KMS-11 (cell line): Measurements from ENCODE around the gene NSF.

ENCODE experiments used
- H2AFZ ChIP-seq: fragments of 200-600 bp; sonication (generic); 2 replicates; pipeline ENCODE4 v1.6.1; 2016; ENCODE audit warnings: antibody characterized with exemption, mixed run types, low read depth
- H3K27ac ChIP-seq: fragments of 200-600 bp; sonication (generic); 2 replicates; pipeline ENCODE4 v1.6.1; 2016; ENCODE audit warnings: mild to moderate bottlenecking, mixed run types
- H3K27me3 ChIP-seq: fragments of 200-600 bp; sonication (generic); 2 replicates; pipeline ENCODE4 v1.6.1; 2017; ENCODE audit warnings: mild to moderate bottlenecking, low read depth, mixed run types, moderate library complexity; ENCODE audit not compliant: insufficient read depth
- H3K36me3 ChIP-seq: fragments of 200-600 bp; sonication (generic); 2 replicates; pipeline ENCODE4 v1.6.1; 2017; ENCODE audit warnings: mild to moderate bottlenecking, mixed run types; ENCODE audit not compliant: insufficient read depth
- H3K4me1 ChIP-seq: fragments of 200-600 bp; sonication (generic); 2 replicates; pipeline ENCODE4 v1.6.1; 2016; ENCODE audit warnings: mild to moderate bottlenecking, low read depth, mixed run types; ENCODE audit not compliant: poor library complexity, severe bottlenecking
- H3K4me2 ChIP-seq: fragments of 200-600 bp; sonication (generic); 2 replicates; pipeline ENCODE4 v1.7.0; 2016; ENCODE audit warnings: mild to moderate bottlenecking, mixed run types
- H3K4me3 ChIP-seq: fragments of 200-600 bp; sonication (generic); IDR thresholded peaks from 2 replicates; pipeline ENCODE4 v1.6.1; 2017; ENCODE audit warnings: low read depth, low read length, mixed read lengths; ENCODE audit not compliant: insufficient read depth
- H3K79me2 ChIP-seq: fragments of 200-600 bp; sonication (generic); 2 replicates; pipeline ENCODE4 v1.6.1; 2016; ENCODE audit warnings: low read depth, mixed run types; ENCODE audit not compliant: insufficient read depth
- H3K9ac ChIP-seq: fragments of 200-600 bp; sonication (generic); 2 replicates; pipeline ENCODE4 v1.6.1; 2016; ENCODE audit warnings: mild to moderate bottlenecking, mixed run types
- H4K20me1 ChIP-seq: fragments of 200-600 bp; sonication (generic); 2 replicates; pipeline ENCODE4 v1.6.1; 2016; ENCODE audit warnings: mild to moderate bottlenecking, mixed run types; ENCODE audit not compliant: insufficient read depth
- CTCF ChIP-seq: fragments of 200-600 bp; sonication (generic); conservative IDR thresholded peaks from 2 replicates; pipeline ENCODE4 v1.6.1; 2017; ENCODE audit warnings: low read depth, mild to moderate bottlenecking, antibody characterized with exemption, low read length, moderate library complexity, mixed read lengths

NSF gene

GRCh38 chr17:46769531-46770438 is 179.3 kb downstream of the NSF start:
- H3K4me3 ChIP-seq, result no peak overlapping the region
- H2AFZ ChIP-seq, result peak overlapping the region; percentile 84; the same call in 1 of the 2 replicates
- no peak for TF ChIP-seq CTCF
- H3K9ac ChIP-seq, result no peak overlapping the region; the same call in 1 of the 2 replicates
- H4K20me1 ChIP-seq, result no peaks in the 10 kb centered on the region
- H3K27me3 ChIP-seq, result no peaks in the 10 kb centered on the region; the same call in 1 of the 2 replicates
- peak overlapping the region; percentile 87; the same call in 1 of the 2 replicates for H3K4me2 ChIP-seq
- no peaks in the 10 kb centered on the region for H3K79me2 ChIP-seq
- peaks cover 5% of the 10 kb centered on the region for H3K4me1 ChIP-seq
- H3K36me3 ChIP-seq, result no peaks in the 10 kb centered on the region
- no peak overlapping the region for H3K27ac ChIP-seq

- H3K27ac ChIP-seq, result peak overlapping the region; percentile 64
- no peak for TF ChIP-seq CTCF
- H3K79me2 ChIP-seq, result no peaks in the 10 kb centered on the region
- H3K4me3 ChIP-seq, result no peak overlapping the region
- H3K36me3 ChIP-seq, result no peaks in the 10 kb centered on the region
- H2AFZ ChIP-seq, result peak overlapping the region; percentile 84
- H3K9ac ChIP-seq, result peak overlapping the region; percentile 73; the same call in 1 of the 2 replicates
- peak overlapping the region; percentile 87 for H3K4me2 ChIP-seq
- no peaks in the 10 kb centered on the region; the same call in 1 of the 2 replicates for H3K27me3 ChIP-seq
- H4K20me1 ChIP-seq, result no peaks in the 10 kb centered on the region
- H3K4me1 ChIP-seq, result peaks cover 5% of the 10 kb centered on the region
These were observed 180.0 kb downstream of the NSF start for GRCh38 chr17:46770439-46770817.

GRCh38 chr17:46770818-46771560 is 180.5 kb downstream of the NSF start:
- Histone ChIP-seq H3K4me3 (no peak overlapping the region), H3K36me3 (no peaks in the 10 kb centered on the region), H3K4me2 (peak overlapping the region; percentile 87), H3K27ac (peak overlapping the region; percentile 64), H2AFZ (peak overlapping the region; percentile 84), H3K4me1 (peaks cover 5% of the 10 kb centered on the region), H4K20me1 (no peaks in the 10 kb centered on the region), H3K79me2 (no peaks in the 10 kb centered on the region), H3K9ac (peak overlapping the region; percentile 73; the same call in 1 of the 2 replicates), H3K27me3 (no peaks in the 10 kb centered on the region; the same call in 1 of the 2 replicates)
- 0 out of 2 replicates have a peak, but pooled peaks have one; percentile 36 for TF ChIP-seq CTCF

GRCh38 chr17:46771561-46772474 is 181.3 kb downstream of the NSF start:
- Histone ChIP-seq H3K27me3 (peaks cover 2% of the 10 kb centered on the region; the same call in 1 of the 2 replicates), H2AFZ (peak overlapping the region; percentile 94)

More at GRCh38 chr17:46771561-46772474, 181.3 kb downstream of the NSF start:
- H3K79me2 ChIP-seq, result no peaks in the 10 kb centered on the region
- peak overlapping the region; percentile 71; the same call in 1 of the 2 replicates for H3K4me2 ChIP-seq
- H3K36me3 ChIP-seq, result no peaks in the 10 kb centered on the region
- H3K4me1 ChIP-seq, result peaks cover 5% of the 10 kb centered on the region
- TF ChIP-seq CTCF, result no peak
- no peak overlapping the region for H3K4me3 ChIP-seq
- no peaks in the 10 kb centered on the region for H4K20me1 ChIP-seq
- peak overlapping the region; percentile 73 for H3K9ac ChIP-seq
- H3K27ac ChIP-seq, result peak overlapping the region; percentile 64
